Occipital lobe (tissue), 2 donors: ENCODE data around the gene MARCHF10. TPM values are rescaled to one million over a fixed set of nuclear protein-coding genes. Genes with fewer than 3 reads are reported as not detected.
"Not testable (repeated sequence)": the region's sequence is repeated elsewhere in the genome, so short reads cannot be mapped to it uniquely, and the experiment has no call there.

Source experiments
- DNase-seq: peaks from one replicate; lab custom pipeline; 2025; lab: John Stamatoyannopoulos, UW
- total RNA-seq: library from RNA; depleted of rRNA; stranded (reverse); fragments of >200 nt; gene quantifications from one replicate; pipeline ENCODE4 v1.2.3, GENCODE V29; 2014

MARCHF10 gene
- total RNA-seq, 1 donor from 2014 or later = 0.62 TPM

GRCh38 chr17:62702746-62703260 is 105.3 kb downstream of the MARCHF10 start:
- DNase-seq = no peak

DNA sequence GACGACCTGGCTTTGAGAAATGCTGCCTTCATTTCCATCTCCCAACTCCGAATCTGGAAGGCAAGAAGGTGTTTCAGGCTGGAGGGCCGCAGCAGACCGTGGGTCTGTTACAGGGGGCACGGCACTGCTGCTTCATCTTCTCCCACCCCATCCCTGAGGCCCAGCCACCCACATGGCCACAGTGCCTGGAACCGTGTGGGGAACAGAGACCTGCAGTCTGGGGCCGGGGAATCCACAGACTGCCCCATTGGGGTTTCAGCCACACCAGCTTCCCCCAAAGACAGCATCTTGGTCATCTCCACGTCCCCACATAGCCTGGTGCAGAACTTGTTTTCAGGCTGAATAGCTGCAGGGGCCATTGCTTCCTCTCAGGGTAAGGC is 106.4 kb downstream of the MARCHF10 start:
- DNase-seq = no peak

- DNase-seq = no peak
These were observed 107.0 kb downstream of the MARCHF10 start for GRCh38 chr17:62700964-62701705.

DNA sequence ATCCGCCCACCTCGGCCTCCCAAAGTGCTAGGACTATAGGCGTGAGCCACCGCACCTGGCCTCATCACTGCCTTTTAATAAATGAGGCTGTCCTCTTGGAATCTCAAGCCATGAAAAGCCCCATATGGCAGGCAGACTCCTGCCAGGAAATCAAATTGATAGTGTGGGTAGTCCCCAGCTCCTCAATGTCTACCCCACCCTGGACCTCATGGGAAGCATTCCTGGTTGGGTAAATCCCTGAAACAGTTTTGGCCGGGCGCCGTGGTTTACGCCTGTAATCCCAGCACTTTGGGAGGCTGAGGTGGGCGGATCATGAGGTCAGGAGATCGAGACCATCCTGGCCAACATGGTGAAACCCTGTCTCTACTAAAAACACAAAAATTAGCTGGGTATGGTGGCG is 109.7 kb downstream of the MARCHF10 start:
- not testable (repeated sequence) for DNase-seq

DNA sequence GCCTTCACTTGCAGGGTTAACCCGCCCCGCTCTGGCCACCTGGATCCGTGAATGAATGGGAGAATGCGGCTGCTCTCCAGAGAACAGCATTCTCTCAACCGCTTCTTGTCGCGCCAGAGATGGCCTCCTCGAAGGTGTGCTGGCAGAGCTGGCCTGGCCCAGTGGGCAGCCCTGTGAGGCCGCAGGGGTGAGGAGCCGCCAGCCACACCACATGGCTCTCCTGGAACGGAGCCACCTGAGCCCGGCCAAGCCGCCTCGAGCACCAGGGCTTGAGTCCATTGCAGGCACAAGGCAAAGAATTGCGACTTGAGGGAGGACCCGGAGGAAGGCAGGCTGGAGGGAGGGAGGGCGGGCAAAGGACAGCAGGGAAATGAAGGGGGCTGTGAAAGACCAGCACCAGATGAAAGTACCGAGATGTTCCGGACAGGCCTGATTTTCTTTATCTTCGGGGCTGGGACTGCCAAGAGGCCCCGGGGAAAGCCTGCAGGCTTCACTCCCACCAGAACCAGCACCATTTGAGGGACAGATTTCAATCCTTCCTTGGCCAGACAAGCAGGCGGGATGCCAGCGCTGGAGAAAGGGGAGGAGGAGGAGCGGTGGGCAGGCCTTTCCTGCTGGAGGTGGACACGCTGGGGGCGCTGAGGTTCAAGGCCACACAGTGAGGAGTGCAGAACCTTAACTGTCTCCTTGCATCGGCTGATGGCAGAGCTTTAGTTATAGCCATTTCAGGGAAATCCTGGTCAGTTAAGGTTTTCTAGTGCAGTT is 111.2 kb downstream of the MARCHF10 start:
- DNase-seq = no peak

DNA sequence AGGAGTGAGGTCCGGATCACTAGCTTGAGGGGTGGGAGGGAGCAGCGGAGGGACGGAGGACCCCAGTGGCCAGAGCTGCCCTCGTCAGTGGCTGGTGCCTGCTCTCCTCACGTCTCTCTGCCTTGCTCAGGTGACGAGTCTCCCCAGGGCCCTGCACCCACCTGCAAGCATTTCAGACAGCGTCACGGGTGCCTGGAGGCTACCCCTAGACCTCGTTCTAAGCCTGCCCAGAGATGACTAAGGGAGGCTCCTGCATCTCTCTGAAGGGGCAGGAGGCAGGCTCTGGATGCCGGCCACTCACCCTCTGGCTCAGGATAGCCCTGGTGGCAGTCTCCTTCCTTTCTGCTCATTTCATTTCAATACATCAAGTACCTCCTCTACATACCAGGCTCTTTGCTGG is 111.9 kb downstream of the MARCHF10 start:
- DNase-seq = no peak

DNA sequence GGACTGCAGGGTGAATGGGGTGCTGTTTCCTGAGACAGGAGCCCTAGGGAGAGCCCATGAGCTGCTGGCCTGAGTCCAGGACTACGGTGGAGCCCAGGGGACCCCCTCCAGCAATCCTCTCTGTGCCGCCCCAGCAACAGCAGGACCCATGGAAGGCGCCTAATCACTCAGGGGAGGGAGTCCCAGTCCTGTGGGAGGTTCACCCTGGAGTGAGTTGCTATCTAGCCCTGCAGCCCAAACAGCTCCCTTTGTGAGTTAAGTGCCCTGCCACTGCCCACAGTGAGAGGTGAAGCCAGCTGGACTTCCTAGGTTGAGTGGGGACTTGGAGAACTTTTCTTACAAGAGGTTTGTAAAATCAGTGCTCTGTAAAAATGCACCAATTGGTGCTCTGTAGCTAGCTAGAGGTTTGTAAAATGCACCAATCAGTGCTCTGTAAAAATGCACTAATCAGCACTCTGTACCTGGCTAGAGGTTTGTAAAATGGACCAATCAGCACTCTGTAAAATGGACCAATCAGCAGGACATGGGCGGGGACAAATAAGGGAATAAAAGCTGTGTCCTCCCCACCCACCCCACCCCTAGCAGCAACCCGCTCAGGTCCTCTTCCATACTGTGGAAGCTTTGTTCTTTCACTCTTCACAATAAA is 112.9 kb downstream of the MARCHF10 start:
- DNase-seq = not testable (repeated sequence)

GRCh38 chr17:62693616-62694409 is 114.3 kb downstream of the MARCHF10 start:
- DNase-seq = no peak

GRCh38 chr17:62692721-62693431 is 115.2 kb downstream of the MARCHF10 start:
- DNase-seq = no peak

DNA sequence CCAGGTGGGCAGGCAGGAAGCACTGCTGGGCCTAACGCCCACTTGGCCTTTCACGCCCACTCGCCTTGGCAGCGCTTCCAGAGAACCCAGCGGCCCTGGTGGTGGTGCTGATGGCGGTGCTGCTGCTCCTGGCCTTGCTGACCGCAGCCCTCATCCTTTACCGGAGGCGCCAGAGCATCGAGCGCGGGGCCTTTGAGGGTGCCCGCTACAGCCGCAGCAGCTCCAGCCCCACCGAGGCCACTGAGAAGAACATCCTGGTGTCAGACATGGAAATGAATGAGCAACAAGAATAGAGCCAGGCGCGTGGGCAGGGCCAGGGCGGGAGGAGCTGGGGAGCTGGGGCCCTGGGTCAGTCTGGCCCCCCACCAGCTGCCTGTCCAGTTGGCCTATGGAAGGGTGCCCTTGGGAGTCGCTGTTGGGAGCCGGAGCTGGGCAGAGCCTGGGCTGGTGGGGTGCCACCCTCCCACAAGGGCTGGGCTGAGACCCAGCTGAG is 115.9 kb downstream of the MARCHF10 start:
- DNase-seq = no peak

DNA sequence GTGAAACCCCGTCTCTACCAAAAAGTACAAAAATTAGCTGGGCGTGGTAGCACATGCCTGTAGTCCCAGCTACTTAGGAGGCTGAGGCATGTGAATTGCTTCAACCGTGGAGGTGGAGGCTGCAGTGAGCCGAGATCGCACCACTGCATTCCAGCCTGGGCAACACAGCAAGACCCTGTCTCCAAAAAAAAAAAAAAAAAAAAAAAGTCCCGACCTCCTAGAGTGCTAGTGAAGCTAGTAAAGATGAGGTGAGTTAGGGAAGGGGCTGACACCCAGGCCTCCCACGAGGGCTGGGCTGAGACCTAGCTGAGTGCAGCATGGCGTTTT is 116.6 kb downstream of the MARCHF10 start:
- not testable (repeated sequence) for DNase-seq

GRCh38 chr17:62690168-62690897 is 117.8 kb downstream of the MARCHF10 start:
- no peak for DNase-seq

DNA sequence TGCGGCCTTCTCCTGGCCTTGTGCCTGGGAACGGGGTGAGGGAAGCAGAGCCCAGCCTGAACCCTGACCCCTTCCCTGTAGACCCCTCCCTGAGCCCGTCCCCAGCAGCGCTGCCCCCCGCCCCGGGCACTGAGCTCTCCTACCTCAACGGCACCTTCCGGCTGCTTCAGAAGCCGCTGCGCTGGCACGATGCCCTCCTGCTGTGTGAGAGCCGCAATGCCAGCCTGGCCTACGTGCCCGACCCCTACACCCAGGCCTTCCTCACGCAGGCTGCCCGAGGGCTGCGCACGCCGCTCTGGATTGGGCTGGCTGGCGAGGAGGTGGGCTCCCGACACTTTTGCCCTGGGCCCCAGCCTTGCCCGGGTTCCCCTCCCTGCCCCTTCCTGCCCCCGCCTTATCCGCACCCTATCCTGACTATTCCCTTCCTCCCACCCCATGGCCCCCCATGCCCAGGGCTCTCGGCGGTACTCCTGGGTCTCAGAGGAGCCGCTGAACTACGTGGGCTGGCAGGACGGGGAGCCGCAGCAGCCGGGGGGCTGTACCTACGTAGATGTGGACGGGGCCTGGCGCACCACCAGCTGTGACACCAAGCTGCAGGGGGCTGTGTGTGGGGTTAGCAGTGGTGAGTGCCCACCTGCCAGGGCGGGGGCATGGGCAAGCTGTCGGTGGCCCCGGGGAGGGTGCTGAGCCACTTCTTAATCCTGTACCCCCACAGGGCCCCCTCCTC is 118.5 kb downstream of the MARCHF10 start:
- DNase-seq = no peak

- DNase-seq = no peak
These were observed 119.5 kb downstream of the MARCHF10 start for GRCh38 chr17:62688398-62689160.

- no peak for DNase-seq
These were observed 120.1 kb downstream of the MARCHF10 start for GRCh38 chr17:62687997-62688396.

GRCh38 chr17:62684179-62684578 is 123.9 kb downstream of the MARCHF10 start:
- DNase-seq = no peak

DNA sequence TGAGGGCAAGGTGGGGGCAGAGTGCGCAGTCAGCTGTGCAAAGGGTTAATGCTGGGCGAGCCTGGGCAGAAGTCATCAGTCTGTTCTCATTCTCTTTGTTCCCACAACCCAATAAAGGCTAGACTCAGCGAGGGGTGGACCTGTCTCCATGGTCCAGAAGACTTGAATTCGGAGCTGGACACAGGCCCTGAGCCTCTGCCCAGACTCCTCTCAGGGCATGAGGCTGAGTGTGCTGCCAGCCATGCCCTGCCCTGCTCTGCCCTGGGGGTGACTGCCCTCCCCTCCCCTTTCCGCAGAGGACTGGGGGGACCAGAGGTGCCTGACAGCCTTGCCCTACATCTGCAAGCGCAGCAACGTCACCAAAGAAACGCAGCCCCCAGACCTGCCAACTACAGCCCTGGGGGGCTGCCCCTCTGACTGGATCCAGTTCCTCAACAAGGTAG is 126.2 kb downstream of the MARCHF10 start:
- no peak for DNase-seq
